Liver (tissue), 9 donors: Measurements from ENCODE around the gene DNAJB14. TPM values are rescaled to one million over a fixed set of nuclear protein-coding genes. Genes with fewer than 3 reads are reported as not detected.

ENCODE experiments used
- DNase-seq: peaks from one replicate; pipeline ENCODE4 v3.0.0-alpha.2; 2017; ENCODE audit warnings: low spot score
- H3K27ac ChIP-seq, 2 donors: one replicate each; pipeline ENCODE4 v1.7.0; 2013; ENCODE audit warnings: inconsistent platforms in 2 of 2, low read length in 2 of 2, control low read depth in 1 of 2, low read depth in 1 of 2, mild to moderate bottlenecking in 1 of 2
- H3K27me3 ChIP-seq, 4 donors: one replicate each; pipeline versions ENCODE4 v1.6.1 to v1.7.0; 2013; ENCODE audit warnings: low read length in 3 of 4, inconsistent platforms in 1 of 4, mild to moderate bottlenecking in 1 of 4, moderate library complexity in 1 of 4; ENCODE audit not compliant: control insufficient read depth in 4 of 4, insufficient read depth in 4 of 4
- H3K36me3 ChIP-seq, 4 donors: one replicate each; pipeline versions ENCODE4 v1.6.1 to v1.7.0; 2013; ENCODE audit warnings: low read length in 3 of 4, mild to moderate bottlenecking in 3 of 4, low read depth in 1 of 4, moderate library complexity in 1 of 4; ENCODE audit not compliant: control insufficient read depth in 4 of 4, insufficient read depth in 3 of 4
- H3K4me1 ChIP-seq, 4 donors: one replicate each; pipeline versions ENCODE4 v1.6.1 to v1.7.0; 2013; ENCODE audit warnings: low read length in 3 of 4, mild to moderate bottlenecking in 3 of 4, moderate library complexity in 1 of 4; ENCODE audit not compliant: control insufficient read depth in 4 of 4, insufficient read depth in 4 of 4
- H3K4me3 ChIP-seq, 3 donors: one replicate each; pipeline versions ENCODE4 v1.6.1 to v1.7.0; 2013; ENCODE audit warnings: low read length in 3 of 3, control low read depth in 1 of 3, low read depth in 1 of 3, mild to moderate bottlenecking in 1 of 3
- H3K9ac ChIP-seq, 2 donors: one replicate each; pipeline ENCODE4 v1.7.0; 2013; ENCODE audit warnings: low read length in 2 of 2, mild to moderate bottlenecking in 2 of 2, moderate library complexity in 2 of 2, control low read depth in 1 of 2, low read depth in 1 of 2
- H3K9me3 ChIP-seq, 4 donors: one replicate each; pipeline versions ENCODE4 v1.6.1 to v1.7.0; 2013; ENCODE audit warnings: low read length in 3 of 4; ENCODE audit not compliant: control insufficient read depth in 4 of 4
- ATF3 ChIP-seq: IDR thresholded peaks from 2 replicates; pipeline ENCODE4 v1.6.1; 2016; ENCODE audit warnings: antibody characterized with exemption
- CTCF ChIP-seq: fragments of 150-350 bp; IDR thresholded peaks from 2 replicates; pipeline ENCODE4 v1.5.1; 2017; ENCODE audit warnings: improper control_type of control experiment, low read depth, low read length; ENCODE audit not compliant: missing input control
- FOXA2 ChIP-seq: IDR thresholded peaks from 2 replicates; pipeline ENCODE4 v1.6.1; 2016; ENCODE audit warnings: antibody characterized with exemption
- HNF4A ChIP-seq, 2 donors: conservative IDR thresholded peaks; 2 replicates each; pipeline ENCODE4 v1.6.1; 2016; ENCODE audit warnings: antibody characterized with exemption in 2 of 2, mild to moderate bottlenecking in 2 of 2
- REST ChIP-seq: IDR thresholded peaks from 2 replicates; pipeline ENCODE4 v1.6.1; 2016; ENCODE audit warnings: antibody characterized with exemption, mild to moderate bottlenecking
- SP1 ChIP-seq: IDR thresholded peaks from 2 replicates; pipeline ENCODE4 v1.6.1; 2018; ENCODE audit warnings: antibody characterized with exemption, mild to moderate bottlenecking
- TAF1 ChIP-seq: conservative IDR thresholded peaks from 2 replicates; pipeline ENCODE4 v1.6.1; 2016; ENCODE audit warnings: antibody characterized with exemption, mild to moderate bottlenecking
- YY1 ChIP-seq: IDR thresholded peaks from 2 replicates; pipeline ENCODE4 v1.6.1; 2016; ENCODE audit warnings: antibody characterized with exemption, mild to moderate bottlenecking
- WGBS: extraction: QIAGEN DNeasy Blood & Tissue Kit; methylation state at CpG from one replicate; pipeline ENCODE4 v1.1.7; 2013; 5-methylcytosine and 5-hydroxymethylcytosine counted together
- polyA plus RNA-seq, 2 donors: library from polyadenylated mRNA; stranded (reverse) in 1 of 2; unstranded in 1 of 2; fragments of 200-250 nt in 1 of 2; fragments of >200 nt in 1 of 2; fragmentation: Nextera tagmentation in 1 of 2; extraction: Ambion mirVana in 1 of 2; gene quantifications; one replicate each; pipeline versions ENCODE4 v1.2.1 to v1.2.3, GENCODE V29; 2013 to 2015
- total RNA-seq, 2 donors: library from RNA; depleted of rRNA; stranded (reverse); fragments of >200 nt; gene quantifications; one replicate each; pipeline ENCODE4 v1.2.3, GENCODE V29; 2014
- donor health status: healthy.
- donor health status: healthy.
- donor health status: healthy.
- donor health status: healthy.
- donor health status: healthy.

Gene DNAJB14
- total and polyA plus RNA-seq, 4 donors: 8.1 to 15.1 (median 8.9) TPM

GRCh38 chr4:99966692-99967091 is 20.3 kb upstream of the DNAJB14 start:
- 95% methylated on average over 3 of the region's 3 CpGs for WGBS
- Histone ChIP-seq H3K4me3 (no peak overlapping the region), H3K9ac (no peak overlapping the region), H3K4me1 (no peaks in the 10 kb centered on the region), H3K27me3 (no peaks in the 10 kb centered on the region), H3K9me3 (no peaks in the 10 kb centered on the region), H3K27ac (no peak overlapping the region), H3K36me3 (no peaks in the 10 kb centered on the region)
- no peak for TF ChIP-seq TAF1
- TF ChIP-seq SP1: no peak
- TF ChIP-seq ATF3: no peak
- no peak for TF ChIP-seq HNF4A (conservative IDR thresholded peaks at IDR 0.05)
- TF ChIP-seq REST: no peak
- DNase-seq: no peak

- no peak overlapping the region for H3K27ac ChIP-seq
- H3K36me3 ChIP-seq: no peaks in the 10 kb centered on the region
- DNase-seq: no peak
- H3K27me3 ChIP-seq: no peaks in the 10 kb centered on the region
- no peaks in the 10 kb centered on the region for H3K9me3 ChIP-seq
- TF ChIP-seq FOXA2 (no peak), CTCF (no peak), TAF1 (no peak), YY1 (no peak), HNF4A (conservative IDR thresholded peaks at IDR 0.05) (no peak), REST (no peak)
- 68% methylated on average over 5 of the region's 5 CpGs for WGBS
- no peak overlapping the region for H3K9ac ChIP-seq
- H3K4me1 ChIP-seq: no peaks in the 10 kb centered on the region
- no peak overlapping the region for H3K4me3 ChIP-seq
These were observed 19.4 kb upstream of the DNAJB14 start for GRCh38 chr4:99965674-99966350.
